ENCODE results near the gene ASB18.

ASB18 gene

DNA sequence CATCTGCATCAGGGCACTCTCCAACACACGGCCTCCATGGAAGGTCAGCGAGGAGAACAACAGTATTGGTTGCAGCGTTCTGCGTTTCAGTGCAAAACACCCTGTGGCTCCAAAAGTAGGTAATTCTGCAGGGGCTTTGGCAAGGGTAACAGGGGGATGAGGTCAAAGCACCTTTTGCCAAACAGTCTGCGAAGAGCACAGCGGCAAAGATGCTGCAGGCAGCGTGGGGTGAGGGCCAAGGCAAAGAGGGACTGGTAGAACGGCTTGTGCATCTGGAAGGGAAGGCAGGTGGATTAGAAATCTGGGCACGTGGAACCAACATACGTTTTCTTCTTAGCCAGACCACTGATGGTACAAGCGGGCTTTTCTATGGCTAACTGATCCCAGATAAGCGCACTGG, 69.4 kb downstream of the ASB18 start:
- no peak overlapping the region for H3K4me2 ChIP-seq
- no peaks in the 10 kb centered on the region for H3K36me3 ChIP-seq
- no peaks in the 10 kb centered on the region for H3K9me3 ChIP-seq
- H3K27me3 ChIP-seq = no peaks in the 10 kb centered on the region
- H3K9ac ChIP-seq = no peak overlapping the region
- peaks cover 18% of the 10 kb centered on the region for H3K4me1 ChIP-seq
- H3K27ac ChIP-seq = no peak overlapping the region
- no peak for TF ChIP-seq Cebpa-rat (IDR thresholded peaks at IDR 0.05)
- no peaks in the 10 kb centered on the region for H4K20me1 ChIP-seq
- no peak overlapping the region for H3K4me3 ChIP-seq

DNA sequence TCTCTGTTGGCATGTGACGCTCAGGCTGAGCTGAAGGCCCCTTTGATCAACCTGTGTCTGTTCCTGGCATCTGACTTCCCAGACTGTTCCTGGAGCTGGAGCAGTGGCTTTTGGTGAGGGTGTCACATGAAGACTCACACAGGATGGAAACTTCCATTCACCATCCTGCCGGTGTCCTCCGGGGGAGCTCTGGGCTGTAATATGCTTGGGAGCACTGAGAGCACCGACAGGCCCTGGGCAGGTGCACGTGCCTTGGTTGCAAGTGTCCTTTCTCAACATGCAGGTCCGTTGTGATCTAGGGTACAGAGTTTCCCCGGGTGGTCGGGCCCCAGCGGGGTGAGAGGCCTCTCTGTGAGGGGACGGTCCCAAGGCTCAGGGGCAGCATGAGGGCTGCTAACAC, 71.2 kb downstream of the ASB18 start:
- no peaks in the 10 kb centered on the region for H3K9me3 ChIP-seq
- no peaks in the 10 kb centered on the region for H3K36me3 ChIP-seq
- no peak overlapping the region for H3K9ac ChIP-seq
- H3K27me3 ChIP-seq = no peaks in the 10 kb centered on the region
- no peak overlapping the region for H3K27ac ChIP-seq
- no peaks in the 10 kb centered on the region for H4K20me1 ChIP-seq
- H3K4me1 ChIP-seq = peaks cover 18% of the 10 kb centered on the region
- no peak overlapping the region for H3K4me2 ChIP-seq
- TF ChIP-seq Cebpa-rat (IDR thresholded peaks at IDR 0.05) = no peak
- no peak overlapping the region for H3K4me3 ChIP-seq

DNA sequence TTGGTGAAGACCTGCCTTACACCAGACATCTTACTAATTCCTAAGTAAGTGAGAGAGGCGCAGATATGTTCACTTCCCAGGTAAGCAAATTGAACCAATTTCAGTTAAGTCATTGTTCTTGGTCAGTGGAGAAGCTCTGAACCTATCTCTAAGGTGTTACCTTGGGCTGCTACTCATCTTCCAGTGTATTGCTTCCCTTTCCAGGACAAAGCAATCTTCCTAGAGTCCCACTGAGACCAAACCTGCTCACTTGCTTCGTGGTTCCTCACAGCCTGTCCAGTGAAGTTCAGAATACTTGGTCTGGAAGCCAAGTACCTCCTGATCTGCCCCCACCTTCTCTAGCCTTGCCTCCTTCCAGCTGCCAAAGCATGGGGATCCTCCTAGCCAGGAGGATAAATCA, 73.5 kb downstream of the ASB18 start:
- Histone ChIP-seq H3K4me2 (no peak overlapping the region), H3K36me3 (no peaks in the 10 kb centered on the region), H3K4me3 (no peak overlapping the region), H3K27me3 (no peaks in the 10 kb centered on the region), H4K20me1 (no peaks in the 10 kb centered on the region), H3K27ac (no peak overlapping the region), H3K9me3 (0 out of 2 replicates have a peak, but pooled peaks cover under 1% of the 10 kb centered on the region), H3K4me1 (no peaks in the 10 kb centered on the region), H3K9ac (no peak overlapping the region)
- TF ChIP-seq Cebpa-rat (IDR thresholded peaks at IDR 0.05) = no peak

DNA sequence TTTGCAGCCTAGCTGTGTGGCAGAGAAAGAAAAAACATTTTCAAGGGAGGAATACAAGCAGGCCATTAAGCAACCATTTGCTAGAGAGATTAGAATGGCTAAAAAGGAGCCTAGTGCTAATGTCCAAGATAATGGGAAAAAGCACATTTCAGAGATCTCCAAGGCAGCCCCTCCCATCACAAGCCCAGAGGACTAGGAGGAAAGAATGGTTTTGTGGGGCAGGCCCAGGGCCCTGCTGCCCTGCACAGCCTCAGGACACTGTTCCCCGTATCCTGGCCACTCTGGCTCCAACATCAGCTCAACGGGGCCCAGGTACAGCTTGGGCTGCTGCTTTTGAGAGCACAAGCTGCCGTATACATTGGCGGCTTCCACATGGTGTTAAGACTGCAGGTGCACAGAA, 79.5 kb downstream of the ASB18 start:
- Histone ChIP-seq H3K27me3 (peaks cover 12% of the 10 kb centered on the region), H3K4me3 (no peak overlapping the region), H3K9ac (no peak overlapping the region), H3K4me2 (no peak overlapping the region), H3K9me3 (peaks cover 13% of the 10 kb centered on the region), H4K20me1 (0 out of 2 replicates have a peak, but pooled peaks cover 4% of the 10 kb centered on the region), H3K36me3 (no peaks in the 10 kb centered on the region), H3K27ac (no peak overlapping the region), H3K4me1 (no peaks in the 10 kb centered on the region)
- TF ChIP-seq Cebpa-rat (IDR thresholded peaks at IDR 0.05) = no peak

DNA sequence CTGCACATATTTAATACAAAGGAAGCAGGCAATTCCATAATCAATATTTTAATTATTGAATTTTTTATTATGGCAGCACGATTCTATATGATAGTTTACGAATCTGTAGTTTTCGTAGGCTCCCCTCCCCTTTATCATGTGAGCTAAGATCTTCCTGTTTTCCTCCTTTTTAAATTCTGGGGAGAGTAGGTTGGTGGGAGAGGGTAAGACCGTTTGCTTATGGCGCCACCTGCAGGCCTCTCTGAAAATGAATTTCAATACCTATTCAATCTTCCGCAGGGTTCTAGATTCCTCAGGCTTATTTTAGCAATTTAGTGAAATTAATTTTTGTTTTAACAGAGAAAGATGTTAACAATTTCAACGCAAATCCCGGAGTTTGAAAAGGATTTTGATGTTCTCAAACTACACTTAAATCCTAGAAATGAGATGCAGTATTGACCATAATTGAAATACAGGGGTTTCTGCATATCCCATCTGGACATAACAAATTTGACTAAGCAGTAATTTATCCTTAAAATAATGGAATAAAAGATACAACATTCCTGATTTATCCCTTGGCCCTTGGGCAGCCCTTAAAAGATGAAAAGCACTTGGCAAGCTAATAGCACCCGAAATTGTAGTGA, 83.3 kb downstream of the ASB18 start:
- Histone ChIP-seq H4K20me1 (peaks cover 31% of the 10 kb centered on the region), H3K9me3 (peaks cover 28% of the 10 kb centered on the region), H3K27ac (no peak overlapping the region), H3K4me3 (no peak overlapping the region), H3K9ac (no peak overlapping the region), H3K4me1 (0 out of 2 replicates have a peak, but pooled peaks cover 11% of the 10 kb centered on the region), H3K4me2 (no peak overlapping the region), H3K36me3 (no peaks in the 10 kb centered on the region), H3K27me3 (peaks cover 49% of the 10 kb centered on the region)
- TF ChIP-seq Cebpa-rat (IDR thresholded peaks at IDR 0.05) = no peak

DNA sequence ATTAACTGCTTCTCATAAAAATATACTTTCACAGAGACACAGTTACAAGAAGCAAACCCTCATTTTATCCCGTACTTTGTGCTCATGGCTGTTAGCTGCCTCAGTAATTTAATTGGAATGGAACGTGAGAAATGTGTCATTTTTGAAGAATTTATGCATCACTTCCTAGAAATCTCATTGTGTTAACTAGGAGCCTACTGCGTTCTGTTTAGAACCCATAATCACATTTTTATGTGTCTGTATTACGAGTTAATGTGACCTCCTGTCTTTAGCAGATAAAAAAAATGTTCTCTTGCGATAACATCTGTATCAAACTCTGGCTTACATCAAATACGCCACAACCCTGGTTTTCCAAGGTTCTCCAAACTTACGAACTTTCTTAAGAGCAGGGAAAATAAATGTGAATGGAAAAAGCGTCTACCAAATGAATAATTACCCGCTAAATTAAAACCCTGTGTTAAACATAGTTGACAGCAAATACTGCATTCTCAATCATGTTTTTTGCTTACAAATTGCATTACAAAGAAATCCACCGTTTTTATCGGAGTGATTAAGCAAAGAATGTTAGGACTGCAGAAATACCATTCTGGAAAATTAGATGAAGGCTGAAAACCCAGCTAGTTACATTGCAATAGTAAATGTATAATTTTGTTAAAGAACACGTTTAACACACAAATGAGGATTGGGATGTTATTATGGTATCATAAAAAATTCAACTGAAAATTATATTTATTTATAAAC, 84.0 kb downstream of the ASB18 start:
- Histone ChIP-seq H3K27me3 (peaks cover 56% of the 10 kb centered on the region), H3K4me1 (0 out of 2 replicates have a peak, but pooled peaks cover 11% of the 10 kb centered on the region), H3K27ac (no peak overlapping the region), H4K20me1 (peaks cover 37% of the 10 kb centered on the region), H3K9me3 (peaks cover 23% of the 10 kb centered on the region), H3K36me3 (no peaks in the 10 kb centered on the region), H3K9ac (no peak overlapping the region), H3K4me3 (no peak overlapping the region), H3K4me2 (no peak overlapping the region)
- TF ChIP-seq Cebpa-rat (IDR thresholded peaks at IDR 0.05) = no peak

DNA sequence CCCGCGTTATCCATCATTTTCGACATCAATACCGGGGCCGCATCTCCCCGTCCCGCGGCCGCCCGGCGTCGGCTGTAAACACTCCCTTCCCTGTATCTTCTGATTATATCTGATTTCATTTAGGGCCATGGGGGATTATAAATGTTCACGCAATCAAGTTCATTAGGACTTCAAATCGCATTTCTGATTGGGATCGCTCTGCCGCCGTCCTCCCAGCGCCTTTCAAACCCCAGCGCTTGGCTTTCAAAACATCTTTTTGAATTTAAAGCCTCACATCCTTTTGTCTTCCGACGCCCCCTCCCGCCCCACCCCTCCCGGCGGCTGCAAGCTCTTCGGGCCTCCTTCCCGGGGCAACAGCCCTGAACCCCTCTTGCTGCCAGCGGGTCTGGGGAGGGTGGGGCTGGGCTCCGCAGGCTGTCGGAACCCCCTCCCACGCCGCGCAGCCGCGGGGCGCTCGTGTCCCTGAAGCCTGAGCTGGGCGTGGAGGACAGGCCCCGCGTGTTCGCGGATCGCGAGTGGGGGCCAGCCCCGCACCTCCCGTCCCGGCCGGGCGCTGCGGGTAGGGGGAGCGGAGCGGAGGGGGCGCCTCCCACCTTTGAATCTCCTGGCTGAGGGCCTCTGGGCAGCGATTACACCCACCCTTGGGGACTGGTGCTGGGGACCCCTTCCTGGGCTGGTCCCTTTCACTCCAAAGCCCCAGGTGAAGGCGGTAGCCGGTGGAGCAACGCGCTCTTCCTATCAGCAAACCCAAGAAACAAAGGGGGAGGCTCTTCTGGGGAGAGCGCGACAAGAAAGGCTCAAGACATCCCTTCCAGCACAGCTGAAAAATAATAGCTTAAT, 84.8 kb downstream of the ASB18 start:
- H3K9me3 ChIP-seq = peaks cover 20% of the 10 kb centered on the region
- H3K4me2 ChIP-seq = no peak overlapping the region
- TF ChIP-seq Cebpa-rat (IDR thresholded peaks at IDR 0.05) = no peak
- H3K9ac ChIP-seq = no peak overlapping the region
- H3K4me1 ChIP-seq = 0 out of 2 replicates have a peak, but pooled peaks cover 11% of the 10 kb centered on the region
- no peaks in the 10 kb centered on the region for H3K36me3 ChIP-seq
- H3K27ac ChIP-seq = no peak overlapping the region
- no peak overlapping the region for H3K4me3 ChIP-seq
- H3K27me3 ChIP-seq = peaks cover 64% of the 10 kb centered on the region
- H4K20me1 ChIP-seq = peaks cover 45% of the 10 kb centered on the region

DNA sequence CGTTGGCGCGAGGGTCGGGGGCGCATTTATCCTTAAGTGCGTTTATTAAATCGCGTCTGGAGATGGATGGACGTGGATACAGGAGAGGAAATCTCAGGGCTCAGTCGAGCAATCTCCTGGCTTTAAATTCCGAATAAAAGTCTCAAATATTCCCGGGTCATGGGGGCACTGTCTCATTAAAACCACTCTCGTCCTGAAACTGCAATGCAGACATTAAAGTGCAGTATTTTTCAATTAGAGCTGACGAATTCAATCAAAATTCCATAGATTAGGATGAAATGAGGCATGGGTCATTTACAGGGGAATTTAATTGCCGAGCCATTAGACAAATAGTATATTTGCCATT, 85.3 kb downstream of the ASB18 start:
- Histone ChIP-seq H3K4me2 (peak overlapping the region; percentile 45), H3K4me1 (0 out of 2 replicates have a peak, but pooled peaks cover 11% of the 10 kb centered on the region), H3K27ac (no peak overlapping the region), H3K9ac (no peak overlapping the region), H3K9me3 (peaks cover 26% of the 10 kb centered on the region), H3K27me3 (peaks cover 70% of the 10 kb centered on the region), H3K36me3 (no peaks in the 10 kb centered on the region), H4K20me1 (peaks cover 51% of the 10 kb centered on the region), H3K4me3 (0 out of 2 replicates have a peak overlapping the region, but pooled peaks have one; percentile 24)
- TF ChIP-seq Cebpa-rat (IDR thresholded peaks at IDR 0.05) = no peak

DNA sequence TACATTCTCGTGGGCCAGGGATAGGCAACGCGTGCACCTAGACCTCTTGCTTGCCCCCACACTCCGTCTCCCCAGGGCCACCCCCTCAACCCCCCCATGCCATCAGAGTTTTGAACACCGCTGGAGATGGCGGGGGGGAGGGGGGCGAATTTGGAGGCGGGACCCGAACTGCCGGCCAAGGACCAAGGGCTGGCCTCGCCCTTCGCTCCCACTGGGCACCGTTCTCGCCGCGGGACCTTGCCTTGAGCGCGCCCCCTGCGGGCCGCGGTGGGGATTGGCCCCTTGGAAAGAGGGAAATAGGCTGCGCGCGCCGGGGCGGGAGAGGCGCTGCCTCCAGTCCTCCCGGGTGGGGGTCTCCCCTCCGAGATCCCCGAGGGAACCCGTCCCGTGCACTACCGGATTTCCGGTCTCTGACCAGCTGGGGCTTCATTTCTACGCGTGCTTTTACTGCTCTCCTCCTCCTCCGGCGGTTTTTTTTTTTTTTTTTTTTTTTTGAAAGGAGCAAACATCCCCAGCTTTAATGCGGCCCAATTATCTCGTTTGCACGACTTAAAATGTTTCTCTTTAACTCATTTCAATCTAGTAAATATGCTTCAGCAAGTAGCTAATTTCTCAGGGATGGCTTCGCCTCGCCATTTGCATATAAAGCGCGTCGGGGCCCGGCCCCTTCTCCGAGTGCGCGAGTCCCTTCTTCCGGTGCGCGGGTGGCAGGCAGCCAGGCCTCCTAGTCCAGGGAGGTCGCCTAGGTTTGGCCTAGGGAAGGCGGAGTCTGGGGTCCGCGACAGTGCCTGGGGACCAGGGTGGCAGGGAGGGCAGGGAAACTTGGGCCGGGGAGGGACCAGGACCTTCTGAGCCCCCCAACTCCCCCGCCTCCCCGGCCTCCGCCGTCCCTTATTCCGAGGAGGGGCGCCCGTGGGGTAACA, 86.0 kb downstream of the ASB18 start:
- Histone ChIP-seq H3K4me3 (0 out of 2 replicates have a peak overlapping the region, but pooled peaks have one; percentile 24), H3K36me3 (no peaks in the 10 kb centered on the region), H3K4me1 (0 out of 2 replicates have a peak, but pooled peaks cover 14% of the 10 kb centered on the region), H4K20me1 (peaks cover 57% of the 10 kb centered on the region), H3K4me2 (peak overlapping the region; percentile 45), H3K27me3 (peaks cover 76% of the 10 kb centered on the region), H3K9ac (no peak overlapping the region), H3K27ac (no peak overlapping the region), H3K9me3 (peaks cover 30% of the 10 kb centered on the region)
- TF ChIP-seq Cebpa-rat (IDR thresholded peaks at IDR 0.05) = no peak

All from BLaER1 (cell line).